Measurements from ENCODE around the gene PIM1. TPM values are rescaled to one million over a fixed set of nuclear protein-coding genes. Genes with fewer than 3 reads are reported as not detected.

Gene PIM1
- polyA plus RNA-seq, 1 of the 3 experiments (the other 2 are of a cell fraction), result 33.9 TPM

DNA sequence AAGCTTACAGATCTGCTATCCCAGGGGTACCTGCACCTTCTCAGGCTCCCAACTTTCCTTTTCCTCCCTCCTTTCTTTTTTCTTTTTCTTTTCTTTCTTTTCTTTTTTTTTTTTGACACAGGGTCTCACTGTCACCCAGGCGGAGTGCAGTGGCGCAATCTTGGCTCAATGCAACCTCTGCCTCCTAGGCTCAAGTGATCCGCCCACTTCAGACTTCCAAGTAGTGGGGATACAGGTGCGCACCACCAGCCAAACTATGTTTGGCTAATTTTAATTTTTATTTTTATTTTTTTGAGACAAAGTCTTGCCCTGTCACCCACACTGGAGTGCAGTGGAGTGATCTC lies 36.0 kb downstream of the PIM1 start:
- H3K4me1 ChIP-seq (ENCODE audit: control insufficient read depth in 1 of 2, insufficient read depth in 2 of 2, low read depth in 1 of 2, low read length in 1 of 2), result peaks cover 0 to 2% of the 10 kb centered on the region in 2 experiments; a peak in 1 of 4 replicates
- no peaks in the 10 kb centered on the region for H3K79me2 ChIP-seq (ENCODE audit: insufficient read depth)
- no peak overlapping the region for H3K4me2 ChIP-seq
- no peak overlapping the region for H3K9ac ChIP-seq
- H3K9me3 ChIP-seq, result no peaks in the 10 kb centered on the region
- no peak overlapping the region for H3K27ac ChIP-seq (ENCODE audit: low read depth in 2 of 2, low read length in 1 of 2)
- H3K36me3 ChIP-seq (replicated peaks in 1 of 2; ENCODE audit: control insufficient read depth in 1 of 2, insufficient read depth in 2 of 2, low read length in 1 of 2), result no peaks in the 10 kb centered on the region
- no peak overlapping the region for H2AFZ ChIP-seq (ENCODE audit: low read depth)
- H3K27me3 ChIP-seq (ENCODE audit: insufficient read depth), result no peaks in the 10 kb centered on the region
- ChIA-PET POLR2A (no interaction called here), CTCF (interaction anchor here (1.0 to 16.3 kb wide), 5 partner anchors 12 to 182 kb away, joined by 3 to 431 read pairs (median 12); no protein-coding TSS in a partner anchor)
- no peaks in the 10 kb centered on the region for H3K9me2 ChIP-seq
- H3K4me3 ChIP-seq (ENCODE audit: low read depth in 2 of 2, low read length in 1 of 2), result no peak overlapping the region
- TF ChIP-seq RXRA (IDR thresholded peaks at IDR 0.05; ENCODE audit: borderline replicate concordance, low read depth), result no peak
- no peak for TF ChIP-seq EZH2phosphoT487 (IDR thresholded peaks at IDR 0.05; ENCODE audit: borderline replicate concordance, low read depth)
- no peak for TF ChIP-seq MEF2A (IDR thresholded peaks at IDR 0.05; ENCODE audit: borderline replicate concordance, low read depth)
- TF ChIP-seq, protein P1, sequence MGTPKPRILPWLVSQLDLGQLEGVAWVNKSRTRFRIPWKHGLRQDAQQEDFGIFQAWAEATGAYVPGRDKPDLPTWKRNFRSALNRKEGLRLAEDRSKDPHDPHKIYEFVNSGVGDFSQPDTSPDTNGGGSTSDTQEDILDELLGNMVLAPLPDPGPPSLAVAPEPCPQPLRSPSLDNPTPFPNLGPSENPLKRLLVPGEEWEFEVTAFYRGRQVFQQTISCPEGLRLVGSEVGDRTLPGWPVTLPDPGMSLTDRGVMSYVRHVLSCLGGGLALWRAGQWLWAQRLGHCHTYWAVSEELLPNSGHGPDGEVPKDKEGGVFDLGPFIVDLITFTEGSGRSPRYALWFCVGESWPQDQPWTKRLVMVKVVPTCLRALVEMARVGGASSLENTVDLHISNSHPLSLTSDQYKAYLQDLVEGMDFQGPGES (IDR thresholded peaks at IDR 0.05; ENCODE audit: low read depth, low read length), result no peak
- TF ChIP-seq TCF12 (IDR thresholded peaks at IDR 0.05), result no peak
- TF ChIP-seq, protein P2, sequence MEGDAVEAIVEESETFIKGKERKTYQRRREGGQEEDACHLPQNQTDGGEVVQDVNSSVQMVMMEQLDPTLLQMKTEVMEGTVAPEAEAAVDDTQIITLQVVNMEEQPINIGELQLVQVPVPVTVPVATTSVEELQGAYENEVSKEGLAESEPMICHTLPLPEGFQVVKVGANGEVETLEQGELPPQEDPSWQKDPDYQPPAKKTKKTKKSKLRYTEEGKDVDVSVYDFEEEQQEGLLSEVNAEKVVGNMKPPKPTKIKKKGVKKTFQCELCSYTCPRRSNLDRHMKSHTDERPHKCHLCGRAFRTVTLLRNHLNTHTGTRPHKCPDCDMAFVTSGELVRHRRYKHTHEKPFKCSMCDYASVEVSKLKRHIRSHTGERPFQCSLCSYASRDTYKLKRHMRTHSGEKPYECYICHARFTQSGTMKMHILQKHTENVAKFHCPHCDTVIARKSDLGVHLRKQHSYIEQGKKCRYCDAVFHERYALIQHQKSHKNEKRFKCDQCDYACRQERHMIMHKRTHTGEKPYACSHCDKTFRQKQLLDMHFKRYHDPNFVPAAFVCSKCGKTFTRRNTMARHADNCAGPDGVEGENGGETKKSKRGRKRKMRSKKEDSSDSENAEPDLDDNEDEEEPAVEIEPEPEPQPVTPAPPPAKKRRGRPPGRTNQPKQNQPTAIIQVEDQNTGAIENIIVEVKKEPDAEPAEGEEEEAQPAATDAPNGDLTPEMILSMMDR (IDR thresholded peaks at IDR 0.05), result no peak
- TF ChIP-seq, protein P3, sequence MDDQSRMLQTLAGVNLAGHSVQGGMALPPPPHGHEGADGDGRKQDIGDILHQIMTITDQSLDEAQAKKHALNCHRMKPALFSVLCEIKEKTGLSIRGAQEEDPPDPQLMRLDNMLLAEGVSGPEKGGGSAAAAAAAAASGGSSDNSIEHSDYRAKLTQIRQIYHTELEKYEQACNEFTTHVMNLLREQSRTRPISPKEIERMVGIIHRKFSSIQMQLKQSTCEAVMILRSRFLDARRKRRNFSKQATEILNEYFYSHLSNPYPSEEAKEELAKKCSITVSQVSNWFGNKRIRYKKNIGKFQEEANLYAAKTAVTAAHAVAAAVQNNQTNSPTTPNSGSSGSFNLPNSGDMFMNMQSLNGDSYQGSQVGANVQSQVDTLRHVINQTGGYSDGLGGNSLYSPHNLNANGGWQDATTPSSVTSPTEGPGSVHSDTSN (IDR thresholded peaks at IDR 0.05), result no peak
- no peak for TF ChIP-seq MXI1 (IDR thresholded peaks at IDR 0.05; ENCODE audit: low read depth, low read length)
- TF ChIP-seq NFIC (IDR thresholded peaks at IDR 0.05; ENCODE audit: borderline replicate concordance), result no peak
- TF ChIP-seq, protein P4, sequence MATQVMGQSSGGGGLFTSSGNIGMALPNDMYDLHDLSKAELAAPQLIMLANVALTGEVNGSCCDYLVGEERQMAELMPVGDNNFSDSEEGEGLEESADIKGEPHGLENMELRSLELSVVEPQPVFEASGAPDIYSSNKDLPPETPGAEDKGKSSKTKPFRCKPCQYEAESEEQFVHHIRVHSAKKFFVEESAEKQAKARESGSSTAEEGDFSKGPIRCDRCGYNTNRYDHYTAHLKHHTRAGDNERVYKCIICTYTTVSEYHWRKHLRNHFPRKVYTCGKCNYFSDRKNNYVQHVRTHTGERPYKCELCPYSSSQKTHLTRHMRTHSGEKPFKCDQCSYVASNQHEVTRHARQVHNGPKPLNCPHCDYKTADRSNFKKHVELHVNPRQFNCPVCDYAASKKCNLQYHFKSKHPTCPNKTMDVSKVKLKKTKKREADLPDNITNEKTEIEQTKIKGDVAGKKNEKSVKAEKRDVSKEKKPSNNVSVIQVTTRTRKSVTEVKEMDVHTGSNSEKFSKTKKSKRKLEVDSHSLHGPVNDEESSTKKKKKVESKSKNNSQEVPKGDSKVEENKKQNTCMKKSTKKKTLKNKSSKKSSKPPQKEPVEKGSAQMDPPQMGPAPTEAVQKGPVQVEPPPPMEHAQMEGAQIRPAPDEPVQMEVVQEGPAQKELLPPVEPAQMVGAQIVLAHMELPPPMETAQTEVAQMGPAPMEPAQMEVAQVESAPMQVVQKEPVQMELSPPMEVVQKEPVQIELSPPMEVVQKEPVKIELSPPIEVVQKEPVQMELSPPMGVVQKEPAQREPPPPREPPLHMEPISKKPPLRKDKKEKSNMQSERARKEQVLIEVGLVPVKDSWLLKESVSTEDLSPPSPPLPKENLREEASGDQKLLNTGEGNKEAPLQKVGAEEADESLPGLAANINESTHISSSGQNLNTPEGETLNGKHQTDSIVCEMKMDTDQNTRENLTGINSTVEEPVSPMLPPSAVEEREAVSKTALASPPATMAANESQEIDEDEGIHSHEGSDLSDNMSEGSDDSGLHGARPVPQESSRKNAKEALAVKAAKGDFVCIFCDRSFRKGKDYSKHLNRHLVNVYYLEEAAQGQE (IDR thresholded peaks at IDR 0.05; ENCODE audit: low read depth, low read length), result no peak
- no peak for TF ChIP-seq CHD2 (IDR thresholded peaks at IDR 0.05; ENCODE audit: low read length, partially characterized antibody)
- no peak for TF ChIP-seq SIN3A (IDR thresholded peaks at IDR 0.05; ENCODE audit: borderline replicate concordance, low read depth, low read length)
- no peaks in the 10 kb centered on the region for H3F3A ChIP-seq (replicated peaks; ENCODE audit: insufficient read depth)
- H4K20me1 ChIP-seq (ENCODE audit: insufficient read depth), result no peaks in the 10 kb centered on the region
- 96% methylated on average over 4 of the region's 4 CpGs for WGBS (ENCODE audit: low lambda C conversion rate)
- DNase-seq, result no peak
